ENCODE data around the gene ZNF487. TPM values are rescaled to one million over a fixed set of nuclear protein-coding genes. Genes with fewer than 3 reads are reported as not detected.
A peak's percentile ranks its signal among the peaks of the same experiment; 100 is the strongest.

ZNF487 gene
- total and polyA plus RNA-seq, 2 donors (not counting 1 experiment from before 2014, with no cell fraction given): 9.8 to 14.8 TPM

DNA sequence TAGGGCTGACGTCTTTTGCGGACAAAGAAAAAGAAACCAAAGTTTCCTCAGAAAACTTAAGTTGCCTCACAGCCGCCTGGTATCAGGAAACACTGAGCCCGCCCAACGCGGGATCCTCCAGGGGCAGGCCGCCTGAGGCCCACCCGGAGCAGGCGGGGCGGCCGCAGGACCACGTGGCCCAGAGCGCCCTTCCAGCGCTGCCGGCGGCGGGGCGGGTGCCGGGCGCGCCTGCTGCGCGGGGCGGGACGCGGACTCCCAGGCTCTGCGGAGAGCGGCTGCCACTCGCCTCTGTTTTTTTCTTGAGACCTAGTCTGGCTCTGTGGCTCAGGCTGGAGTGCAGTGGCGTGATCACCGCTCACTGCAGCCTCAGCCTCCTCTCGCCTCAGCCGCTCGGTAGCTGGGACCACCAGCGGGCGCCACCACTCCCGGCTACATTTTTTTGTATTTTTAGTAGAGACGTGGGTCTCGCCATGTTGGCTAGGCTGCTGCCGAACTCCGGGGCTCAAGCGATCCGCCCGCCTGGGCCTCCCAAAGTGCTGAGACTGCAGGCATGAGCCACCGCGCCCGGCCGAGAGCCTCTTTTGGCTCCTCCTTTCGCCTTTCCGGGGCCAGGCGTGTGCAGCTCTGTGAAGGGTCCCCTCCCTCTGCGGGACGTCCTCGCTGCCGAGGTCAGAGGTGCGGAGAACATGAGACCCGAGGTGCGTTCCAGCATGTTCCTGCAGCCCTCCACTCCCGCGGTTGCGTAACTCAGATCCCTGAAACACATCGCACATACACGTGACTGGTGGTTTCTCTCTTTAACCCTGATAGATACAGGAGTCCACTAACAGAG is 16.3 kb upstream of the ZNF487 start:
- Histone ChIP-seq H3K9ac (ENCODE audit: low read length) (peak overlapping the region; percentile 82), H3K9me3 (ENCODE audit: control extremely low read depth in 1 of 3, control insufficient read depth in 2 of 3, insufficient read depth in 1 of 3, low read length in 2 of 3) (no peaks in the 10 kb centered on the region), H3K36me3 (replicated peaks in 1 of 2; ENCODE audit: control extremely low read depth in 1 of 2, control insufficient read depth in 1 of 2, extremely low read depth in 1 of 2, insufficient read depth in 2 of 2, low read length in 1 of 2) (no peaks in the 10 kb centered on the region), H3K27ac (ENCODE audit: low read length in 2 of 2) (peak overlapping the region; percentile 90 to 95), H3K79me2 (ENCODE audit: control insufficient read depth, insufficient read depth, low read length) (peaks cover 4% of the 10 kb centered on the region), H3K4me1 (ENCODE audit: control insufficient read depth in 2 of 2, insufficient read depth in 2 of 2, low read length in 2 of 2) (peaks cover 28 to 38% of the 10 kb centered on the region in 2 donors), H3K27me3 (replicated peaks in 1 of 4; ENCODE audit: control extremely low read depth in 1 of 4, control insufficient read depth in 3 of 4, insufficient read depth in 4 of 4, low read length in 3 of 4) (no peaks in the 10 kb centered on the region), H2AFZ (ENCODE audit: insufficient read depth, low read depth, low read length, poor library complexity, severe bottlenecking) (peak overlapping the region; percentile 94), H4K20me1 (ENCODE audit: control insufficient read depth, insufficient read depth, low read length, poor library complexity, severe bottlenecking) (no peaks in the 10 kb centered on the region), H3K4me2 (replicated peaks; ENCODE audit: low read depth, low read length, poor library complexity, severe bottlenecking) (peak overlapping the region; percentile 84), H3K4me3 (ENCODE audit: control extremely low read depth in 1 of 5, extremely low read depth in 1 of 5, insufficient read depth in 1 of 5, low read depth in 2 of 5, low read length in 4 of 5) (peak overlapping the region; percentile 25 to 80 (median 70))
- ChIA-PET CTCF (interaction anchor here (0.8 to 2.5 kb wide), 5 partner anchors 11 to 29 kb away, joined by 3 to 13 read pairs (median 5); partner anchors contain the start of gene HNRNPF), POLR2A (interaction anchor here (0.6 to 2.9 kb wide), 9 partner anchors 11 to 210 kb away, joined by 3 to 19 read pairs (median 6); partner anchors contain the start of genes HNRNPF and ZNF487)
- Mint-ChIP-seq H3K4me1 (peaks cover 26% of the 10 kb centered on the region), H3K9me3 (ENCODE audit: insufficient read depth) (no peaks in the 10 kb centered on the region), H3K27ac (peak overlapping the region; percentile 98), H3K4me3 (peak overlapping the region; percentile 95), H3K27me3 (no peaks in the 10 kb centered on the region)
- intact Hi-C loops (cut with micrococcal nuclease): loop anchor here (1.0 kb wide), 2 partner anchors 11 to 16 kb away; partner anchors contain the start of gene HNRNPF
- under 1% methylated on average over 63 of the region's 63 CpGs for WGBS (ENCODE audit: insufficient coverage)
- no peak for TF ChIP-seq EZH2 (IDR thresholded peaks at IDR 0.05; ENCODE audit: borderline replicate concordance, insufficient read depth, low read depth, low read length, poor library complexity, severe bottlenecking)
- TF ChIP-seq, protein P1, sequence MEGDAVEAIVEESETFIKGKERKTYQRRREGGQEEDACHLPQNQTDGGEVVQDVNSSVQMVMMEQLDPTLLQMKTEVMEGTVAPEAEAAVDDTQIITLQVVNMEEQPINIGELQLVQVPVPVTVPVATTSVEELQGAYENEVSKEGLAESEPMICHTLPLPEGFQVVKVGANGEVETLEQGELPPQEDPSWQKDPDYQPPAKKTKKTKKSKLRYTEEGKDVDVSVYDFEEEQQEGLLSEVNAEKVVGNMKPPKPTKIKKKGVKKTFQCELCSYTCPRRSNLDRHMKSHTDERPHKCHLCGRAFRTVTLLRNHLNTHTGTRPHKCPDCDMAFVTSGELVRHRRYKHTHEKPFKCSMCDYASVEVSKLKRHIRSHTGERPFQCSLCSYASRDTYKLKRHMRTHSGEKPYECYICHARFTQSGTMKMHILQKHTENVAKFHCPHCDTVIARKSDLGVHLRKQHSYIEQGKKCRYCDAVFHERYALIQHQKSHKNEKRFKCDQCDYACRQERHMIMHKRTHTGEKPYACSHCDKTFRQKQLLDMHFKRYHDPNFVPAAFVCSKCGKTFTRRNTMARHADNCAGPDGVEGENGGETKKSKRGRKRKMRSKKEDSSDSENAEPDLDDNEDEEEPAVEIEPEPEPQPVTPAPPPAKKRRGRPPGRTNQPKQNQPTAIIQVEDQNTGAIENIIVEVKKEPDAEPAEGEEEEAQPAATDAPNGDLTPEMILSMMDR (IDR thresholded peaks at IDR 0.05): peak; percentile 35
- ATAC-seq (ENCODE audit: low read depth): peak; percentile 83
- peak; percentile 85 for DNase-seq

DNA sequence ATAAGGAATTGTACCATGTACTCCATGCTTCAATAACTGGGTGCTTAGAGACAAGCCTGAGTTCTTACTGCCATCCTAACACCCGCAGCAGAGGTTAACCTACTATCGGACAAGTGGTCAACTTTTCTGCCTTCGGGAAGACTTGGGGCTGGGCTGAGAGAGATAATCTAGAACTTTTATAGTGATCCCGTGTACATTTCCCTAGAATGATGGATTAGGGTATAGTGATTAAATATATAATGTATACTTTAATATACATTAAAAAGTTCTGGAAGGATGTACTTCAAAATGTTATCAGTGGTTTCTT is 15.8 kb upstream of the ZNF487 start:
- ChIA-PET CTCF (interaction anchor here (0.6 to 1.8 kb wide), 4 partner anchors 15 to 28 kb away, joined by 3 to 5 read pairs (median 4); no protein-coding TSS in a partner anchor), POLR2A (interaction anchor here (0.6 to 2.9 kb wide), 7 partner anchors 11 to 210 kb away, joined by 3 to 19 read pairs (median 6); partner anchors contain the start of genes HNRNPF and ZNF487)
- Mint-ChIP-seq H3K4me1 (peaks cover 26% of the 10 kb centered on the region), H3K27ac (peak overlapping the region; percentile 98), H3K4me3 (peak overlapping the region; percentile 95), H3K9me3 (ENCODE audit: insufficient read depth) (no peaks in the 10 kb centered on the region), H3K27me3 (no peaks in the 10 kb centered on the region)
- Histone ChIP-seq H3K4me3 (ENCODE audit: control extremely low read depth in 1 of 5, extremely low read depth in 1 of 5, insufficient read depth in 1 of 5, low read depth in 2 of 5, low read length in 4 of 5) (peak overlapping the region; percentile 1 to 80 (median 70)), H4K20me1 (ENCODE audit: control insufficient read depth, insufficient read depth, low read length, poor library complexity, severe bottlenecking) (no peaks in the 10 kb centered on the region), H3K9me3 (ENCODE audit: control extremely low read depth in 1 of 3, control insufficient read depth in 2 of 3, insufficient read depth in 1 of 3, low read length in 2 of 3) (no peaks in the 10 kb centered on the region), H3K36me3 (replicated peaks in 1 of 2; ENCODE audit: control extremely low read depth in 1 of 2, control insufficient read depth in 1 of 2, extremely low read depth in 1 of 2, insufficient read depth in 2 of 2, low read length in 1 of 2) (no peaks in the 10 kb centered on the region), H3K27ac (ENCODE audit: low read length in 2 of 2) (peak overlapping the region; percentile 90 to 95), H3K9ac (ENCODE audit: low read length) (peak overlapping the region; percentile 82), H2AFZ (ENCODE audit: insufficient read depth, low read depth, low read length, poor library complexity, severe bottlenecking) (peak overlapping the region; percentile 94), H3K4me2 (replicated peaks; ENCODE audit: low read depth, low read length, poor library complexity, severe bottlenecking) (peak overlapping the region; percentile 84), H3K79me2 (ENCODE audit: control insufficient read depth, insufficient read depth, low read length) (peaks cover 4% of the 10 kb centered on the region), H3K4me1 (ENCODE audit: control insufficient read depth in 2 of 2, insufficient read depth in 2 of 2, low read length in 2 of 2) (peaks cover 28 to 38% of the 10 kb centered on the region in 2 donors), H3K27me3 (replicated peaks in 1 of 4; ENCODE audit: control extremely low read depth in 1 of 4, control insufficient read depth in 3 of 4, insufficient read depth in 4 of 4, low read length in 3 of 4) (no peaks in the 10 kb centered on the region)
- DNase-seq: no peak
- TF ChIP-seq, protein P1 (IDR thresholded peaks at IDR 0.05): no peak
- no peak for TF ChIP-seq EZH2 (IDR thresholded peaks at IDR 0.05; ENCODE audit: borderline replicate concordance, insufficient read depth, low read depth, low read length, poor library complexity, severe bottlenecking)
- ATAC-seq (ENCODE audit: low read depth): no peak
- intact Hi-C loops (cut with micrococcal nuclease): no loop called here
- WGBS (ENCODE audit: insufficient coverage): no CpG with 5 or more reads among the region's 4 CpGs

All from B cell (primary cell).